ENCODE results near the gene TRIM33. TPM values are rescaled to one million over a fixed set of nuclear protein-coding genes. Genes with fewer than 3 reads are reported as not detected.

Gene TRIM33
- total and polyA plus RNA-seq, 10 of the 15 experiments (the other 5 are each of a cell fraction or from before 2014, with no cell fraction given), result 9.0 to 40.3 (median 22.0) TPM

GRCh38 chr1:114554577-114554976 is 43.6 kb upstream of the TRIM33 start:
- in situ Hi-C loops (cut with MboI) (loop anchor here (10.0 kb wide), 1 partner anchor 580 kb away; the partner anchor contains the start of gene OLFML3), intact Hi-C loops (cut with micrococcal nuclease; ENCODE audit: unreplicated experiment) (no loop called here)
- H3K4me1 ChIP-seq (ENCODE audit: control insufficient read depth, insufficient read depth, low read length), result peaks cover 8% of the 10 kb centered on the region
- no peak for FAIRE-seq
- no peak overlapping the region for H2AFZ ChIP-seq (ENCODE audit: control insufficient read depth, low read depth, low read length)
- no TSS peak for BruUV-seq (replicated peaks)
- no peaks in the 10 kb centered on the region for H4K20me1 ChIP-seq (ENCODE audit: control insufficient read depth, insufficient read depth)
- RAD21 ChIA-PET (ENCODE audit: unreplicated experiment), result no interaction called here
- no peak for ATAC-seq
- WGBS (ENCODE audit: insufficient coverage, insufficient replicate concordance, low lambda C conversion rate, missing lambda C conversion rate), result 87% methylated on average over 2 of the region's 2 CpGs
- no peak overlapping the region for H3K27ac ChIP-seq (ENCODE audit: control insufficient read depth, insufficient read depth)
- H3K36me3 ChIP-seq (ENCODE audit: control insufficient read depth in 2 of 2, insufficient read depth in 2 of 2, low read length in 1 of 2), result no peaks in the 10 kb centered on the region
- POLR2A ChIA-PET, result no interaction called here
- H3K27me3 ChIP-seq (replicated peaks in 1 of 2; ENCODE audit: control insufficient read depth in 2 of 2, insufficient read depth in 2 of 2, low read length in 1 of 2), result no peaks in the 10 kb centered on the region
- TF ChIP-seq PML (IDR thresholded peaks at IDR 0.05; ENCODE audit: low read length), result no peak
- no peak for TF ChIP-seq ETV6 (conservative IDR thresholded peaks at IDR 0.05 in 1 of 2, IDR thresholded peaks at IDR 0.05 in 1 of 2; ENCODE audit: borderline replicate concordance in 1 of 2, low read depth in 1 of 2)
- TF ChIP-seq PKNOX1 (IDR thresholded peaks at IDR 0.05), result no peak
- no peak for TF ChIP-seq NR2C1 (IDR thresholded peaks at IDR 0.05)
- no peak for TF ChIP-seq TAF1 (IDR thresholded peaks at IDR 0.05; ENCODE audit: borderline replicate concordance, low read depth, low read length)
- TF ChIP-seq POLR2A (IDR thresholded peaks at IDR 0.05; ENCODE audit: low read depth, low read length), result no peak
- TF ChIP-seq DPF2 (IDR thresholded peaks at IDR 0.05), result no peak
- TF ChIP-seq NFIC (IDR thresholded peaks at IDR 0.05; ENCODE audit: low read depth, low read length), result no peak
- TF ChIP-seq CTCF (IDR thresholded peaks at IDR 0.05 in 2 of 3, conservative IDR thresholded peaks at IDR 0.05 in 1 of 3; ENCODE audit: control insufficient read depth in 2 of 3, extremely low read depth in 1 of 3, insufficient read depth in 1 of 3, low read depth in 3 of 3, low read length in 3 of 3), result no peak
- no peak for TF ChIP-seq MLLT1 (IDR thresholded peaks at IDR 0.05)
- TF ChIP-seq HDAC6 (IDR thresholded peaks at IDR 0.05; ENCODE audit: unreplicated experiment), result no peak
- TF ChIP-seq GATAD2B (conservative IDR thresholded peaks at IDR 0.05; ENCODE audit: low read depth), result no peak
- TF ChIP-seq SMC3 (IDR thresholded peaks at IDR 0.05; ENCODE audit: borderline replicate concordance, low read length), result no peak
- TF ChIP-seq EZH2 (IDR thresholded peaks at IDR 0.05; ENCODE audit: borderline replicate concordance, control insufficient read depth, low read depth, low read length), result no peak
- no peak for TF ChIP-seq SMAD5 (IDR thresholded peaks at IDR 0.05; ENCODE audit: low read depth)
- TF ChIP-seq HDAC2 (IDR thresholded peaks at IDR 0.05), result no peak
- no peak for TF ChIP-seq ZBTB4 (CRISPR knock-in tag; IDR thresholded peaks at IDR 0.05)
- no peak for TF ChIP-seq NR2C2 (IDR thresholded peaks at IDR 0.05; ENCODE audit: borderline replicate concordance, control insufficient read depth, insufficient read length, low read depth)
- TF ChIP-seq HCFC1 (IDR thresholded peaks at IDR 0.05; ENCODE audit: low read length), result no peak
- no peak overlapping the region for H3K9ac ChIP-seq (ENCODE audit: control insufficient read depth, insufficient read depth, low read length)
- H3K9me3 ChIP-seq (replicated peaks; ENCODE audit: control insufficient read depth, insufficient read depth, low read length), result no peaks in the 10 kb centered on the region
- no peak for DNase-seq (ENCODE audit: low read depth, low spot score)
- H3K4me3 ChIP-seq, result no peak overlapping the region
- SMC1A ChIA-PET (ENCODE audit: uncharacterized antibody, unreplicated experiment), result interaction anchor here (0.7 to 1.4 kb wide), 2 partner anchors 83 to 139 kb away, joined by 3 to 5 read pairs; no protein-coding TSS in a partner anchor
- CTCF ChIA-PET, result interaction anchor here (8.0 kb wide), 1 partner anchor 208 kb away, joined by 54 read pairs; no protein-coding TSS in a partner anchor
- H3K79me2 ChIP-seq (ENCODE audit: control insufficient read depth, insufficient read depth, low read length), result no peaks in the 10 kb centered on the region
- no peak overlapping the region for H3K4me2 ChIP-seq (ENCODE audit: control insufficient read depth, insufficient read depth)
